HG03469 (cell line): ENCODE measurements around the gene IL20.

Experiments
- ATAC-seq: cut with Tn5 transposase; IDR thresholded peaks from one replicate; pipeline ENCODE4 v1.9.1; 2021; ENCODE audit warnings: mild to moderate bottlenecking, moderate library complexity, moderate number of reproducible peaks; ENCODE audit not compliant: unreplicated experiment

Gene IL20

DNA sequence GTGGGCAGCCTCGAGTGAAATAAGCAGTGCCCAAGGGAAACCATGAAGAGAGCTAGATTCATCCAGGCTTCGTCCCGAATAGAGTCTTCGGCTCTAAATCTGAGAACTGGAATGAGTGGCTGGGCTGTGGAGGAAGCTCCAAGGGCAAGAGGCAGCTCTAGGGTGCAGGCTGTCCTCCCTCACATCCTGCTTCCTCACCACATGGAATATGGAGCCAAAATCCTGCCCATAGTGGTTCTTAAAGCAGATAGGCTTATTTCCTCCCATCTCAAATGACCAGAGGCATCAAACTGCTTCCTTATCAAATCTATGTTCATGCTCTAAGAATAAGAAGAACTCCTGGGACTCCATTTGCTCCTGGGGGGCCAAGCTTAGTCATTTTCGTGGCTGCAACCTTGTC, 34.3 kb downstream of the IL20 start:
- ATAC-seq = no peak

DNA sequence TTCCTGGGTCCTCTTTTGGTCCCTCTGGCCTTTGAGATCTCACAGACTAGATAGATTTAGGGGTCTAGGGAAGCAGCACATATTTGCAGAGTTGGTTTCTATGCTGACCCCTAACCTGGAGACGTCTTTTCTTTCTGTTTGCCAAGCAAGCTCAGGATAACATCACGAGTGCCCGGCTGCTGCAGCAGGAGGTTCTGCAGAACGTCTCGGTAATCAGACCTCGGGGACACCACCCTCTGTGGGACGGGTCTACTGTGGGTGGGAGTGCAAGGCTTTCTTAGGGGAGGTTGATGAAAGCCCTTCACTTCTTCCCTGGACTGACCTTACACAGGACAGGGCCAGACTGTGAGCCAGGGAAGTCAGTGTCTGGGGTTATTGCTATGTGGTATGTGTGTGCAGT, 34.7 kb downstream of the IL20 start:
- ATAC-seq = no peak

DNA sequence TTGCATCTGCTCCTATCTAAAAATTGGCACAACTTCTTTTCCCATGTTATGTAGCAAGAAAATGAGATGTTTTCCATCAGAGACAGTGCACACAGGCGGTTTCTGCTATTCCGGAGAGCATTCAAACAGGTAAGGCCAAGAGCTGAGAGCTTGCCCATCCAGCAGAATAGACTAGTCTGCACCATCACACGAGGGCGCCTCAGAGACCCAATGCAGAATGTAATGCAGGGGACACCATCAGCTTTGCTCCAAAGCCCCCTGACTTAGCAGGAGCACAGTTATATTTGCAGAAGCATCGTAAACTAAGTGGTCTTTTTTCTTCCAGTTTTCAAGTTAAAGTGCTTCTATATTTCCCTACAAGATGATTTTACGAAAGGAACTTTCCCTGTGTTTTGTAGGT, 36.5 kb downstream of the IL20 start:
- no peak for ATAC-seq

DNA sequence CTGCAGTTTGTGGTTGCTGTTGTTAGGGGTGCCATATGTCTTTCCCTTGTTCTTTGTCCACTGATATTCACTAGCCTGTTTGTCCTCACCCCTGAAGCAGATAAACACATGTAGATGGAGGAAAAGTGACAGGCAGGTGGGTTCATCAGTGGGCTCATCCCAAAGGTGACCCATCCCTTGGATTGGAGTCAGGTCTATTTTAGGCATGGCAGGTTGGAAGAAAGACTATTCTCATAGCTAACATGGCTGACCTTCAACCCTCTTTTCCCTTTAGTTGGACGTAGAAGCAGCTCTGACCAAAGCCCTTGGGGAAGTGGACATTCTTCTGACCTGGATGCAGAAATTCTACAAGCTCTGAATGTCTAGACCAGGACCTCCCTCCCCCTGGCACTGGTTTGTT, 37.3 kb downstream of the IL20 start:
- no peak for ATAC-seq

DNA sequence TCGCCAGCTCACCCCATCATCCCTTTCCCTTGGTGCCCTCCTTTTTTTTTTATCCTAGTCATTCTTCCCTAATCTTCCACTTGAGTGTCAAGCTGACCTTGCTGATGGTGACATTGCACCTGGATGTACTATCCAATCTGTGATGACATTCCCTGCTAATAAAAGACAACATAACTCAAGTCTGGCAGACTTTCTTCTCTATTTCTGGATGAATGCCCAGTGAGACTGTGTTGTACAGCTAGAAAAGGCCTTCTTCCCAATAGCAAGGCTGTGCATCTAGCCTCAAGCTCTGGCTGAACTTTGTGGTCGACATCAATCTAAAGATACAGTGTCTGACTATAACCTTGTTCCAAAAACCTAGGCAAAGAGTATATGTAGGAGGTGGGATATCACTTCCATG, 38.3 kb downstream of the IL20 start:
- ATAC-seq = no peak

DNA sequence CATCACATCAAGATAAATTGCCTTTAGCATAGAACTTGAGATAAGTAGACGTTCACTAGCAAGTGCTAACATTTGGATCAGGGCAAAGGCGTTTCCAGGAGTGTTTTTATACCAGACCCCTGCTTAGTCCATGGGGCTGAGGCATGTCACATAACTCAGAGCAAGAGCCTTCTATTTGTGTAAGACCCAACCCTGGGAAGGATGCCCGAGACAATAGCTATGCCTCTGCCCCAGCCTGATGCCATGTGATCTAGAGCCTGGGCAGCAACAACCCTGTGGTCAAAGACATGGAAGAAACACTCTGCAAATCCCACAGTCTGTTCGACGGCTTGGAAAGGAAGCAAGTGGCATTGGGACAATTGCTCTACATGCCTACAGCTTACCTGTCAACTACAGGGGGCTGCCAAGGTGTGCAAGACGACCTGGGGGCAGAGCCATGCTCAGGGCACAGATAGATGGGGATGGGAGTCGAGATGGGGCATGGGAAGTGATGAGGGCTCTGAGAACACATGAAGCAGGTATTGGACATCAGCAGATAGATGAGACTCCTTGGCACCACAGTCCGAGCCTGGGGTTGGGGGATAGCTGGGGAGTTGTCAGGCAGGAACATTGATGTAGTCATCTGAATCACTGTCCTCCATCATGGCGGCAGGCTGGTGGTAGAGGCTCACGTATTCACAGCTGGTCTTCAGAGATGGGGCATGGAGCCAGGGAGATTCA, 39.2 kb downstream of the IL20 start:
- ATAC-seq = no peak

DNA sequence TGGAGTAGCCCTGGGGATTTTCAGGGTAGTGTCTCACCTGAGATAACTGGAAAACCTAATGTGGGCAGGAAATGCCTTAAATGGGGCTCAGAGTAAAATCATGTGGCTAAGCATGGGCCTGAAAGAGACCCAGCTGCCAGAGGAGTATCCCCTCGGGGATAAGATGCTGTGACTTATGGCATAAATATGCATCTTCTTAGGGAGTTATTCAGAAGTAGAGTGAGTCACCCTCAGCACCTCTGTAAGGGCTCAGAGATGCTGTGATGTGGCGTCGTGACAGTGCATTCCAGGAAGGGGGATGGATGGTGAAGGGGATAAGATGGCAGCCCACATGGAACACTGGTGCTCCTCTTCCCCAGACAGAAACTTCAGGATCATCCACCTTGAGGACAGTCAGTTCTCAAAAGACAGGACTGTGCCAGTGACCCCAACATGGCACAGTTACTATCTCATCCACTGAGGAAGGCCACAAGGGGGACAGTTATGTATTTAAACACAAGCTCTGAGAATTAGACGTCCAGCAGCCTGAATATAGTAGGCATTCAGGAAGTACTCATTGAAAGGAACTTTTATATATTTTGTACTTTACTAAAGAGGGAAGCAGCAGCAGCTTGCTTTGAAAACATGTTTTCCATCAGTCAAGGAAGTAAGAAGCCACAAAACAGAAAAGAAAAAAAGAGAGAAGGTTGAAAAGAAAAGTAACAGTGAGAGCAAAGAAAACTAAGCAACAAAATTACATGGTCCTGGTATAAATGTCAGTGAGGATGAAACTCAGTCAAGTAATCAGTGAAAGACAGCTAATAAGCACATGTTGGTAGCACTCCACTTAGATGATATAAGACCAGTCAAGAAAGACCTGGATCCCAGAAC, 40.1 kb downstream of the IL20 start:
- no peak for ATAC-seq

GRCh38 chr1:206907304-206907991, 42.0 kb downstream of the IL20 start:
- no peak for ATAC-seq

DNA sequence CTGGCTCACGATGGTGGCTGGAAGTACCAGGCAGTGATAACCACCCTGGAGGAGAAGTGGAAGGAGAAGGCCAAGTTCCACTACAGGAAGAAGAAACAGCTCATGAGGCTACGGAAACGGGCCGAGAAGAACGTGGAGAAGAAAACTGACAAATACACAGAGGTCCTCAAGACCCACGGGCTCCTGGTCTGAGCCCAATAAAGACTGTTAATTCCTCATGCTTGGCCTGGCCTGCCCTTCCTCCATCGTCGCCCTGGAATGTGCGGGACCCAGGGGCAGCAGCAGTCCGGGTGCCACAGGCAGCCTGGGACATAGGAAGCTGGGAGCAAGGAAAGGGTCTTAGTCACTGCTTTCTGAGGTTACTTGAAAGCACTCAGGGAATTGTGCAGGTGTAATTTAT, 42.6 kb downstream of the IL20 start:
- no peak for ATAC-seq

DNA sequence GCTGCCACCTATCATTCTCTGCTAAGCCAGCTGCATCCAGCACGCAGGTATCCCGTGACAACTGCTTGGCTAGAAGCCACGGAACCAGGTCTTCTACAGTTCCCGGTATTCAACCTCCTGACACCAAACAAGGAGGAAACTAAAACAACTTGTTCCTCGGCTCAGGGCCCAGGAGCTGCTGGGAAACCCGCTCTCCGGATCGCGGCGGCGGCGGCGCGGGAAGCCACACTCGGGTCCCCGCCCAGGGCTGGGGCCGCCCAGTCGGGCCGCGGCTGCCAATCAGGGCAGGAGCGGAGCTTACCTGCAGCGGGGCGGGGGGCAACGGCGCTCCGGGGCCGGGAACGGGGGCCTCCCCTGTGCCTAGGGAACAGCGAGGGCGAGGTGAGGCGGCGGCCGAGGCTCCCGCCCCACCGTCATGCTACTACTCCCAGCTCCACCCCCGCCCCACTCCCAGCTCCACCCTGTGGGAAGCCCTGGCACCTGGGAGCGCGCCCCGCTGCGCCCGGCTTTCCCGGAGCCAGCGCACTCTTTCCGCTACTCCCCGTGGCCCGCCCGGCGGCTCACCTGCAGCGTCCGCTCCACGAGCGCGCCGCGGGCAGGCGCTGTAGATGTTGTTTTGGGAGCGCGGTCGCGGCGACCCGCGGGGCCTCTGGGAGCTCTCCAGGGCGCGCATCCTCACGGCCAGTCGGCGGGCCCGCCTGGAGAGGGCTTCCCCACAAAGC, 43.9 kb downstream of the IL20 start:
- no peak for ATAC-seq

DNA sequence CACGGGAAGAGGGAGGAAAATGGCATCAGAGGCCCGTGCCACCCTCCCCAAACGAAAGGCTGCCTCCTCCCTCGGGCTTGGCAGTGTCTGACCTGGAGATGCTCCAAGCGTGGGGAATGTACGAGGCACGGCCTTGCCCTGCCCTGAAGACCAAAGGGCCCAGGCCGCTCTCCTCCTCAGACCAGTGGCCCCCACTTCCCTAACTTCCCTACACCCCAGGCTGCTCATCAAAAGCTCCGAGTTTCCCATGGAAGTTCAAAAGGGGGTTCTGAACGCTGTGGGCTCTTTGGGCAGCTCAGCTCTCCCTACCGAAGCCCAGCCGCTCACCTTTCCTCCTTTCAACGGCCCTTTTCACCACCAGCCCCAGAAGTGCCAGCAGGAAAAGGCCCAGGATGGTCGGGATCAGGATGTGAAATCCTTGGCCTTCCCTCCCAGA, 44.5 kb downstream of the IL20 start:
- ATAC-seq = no peak

DNA sequence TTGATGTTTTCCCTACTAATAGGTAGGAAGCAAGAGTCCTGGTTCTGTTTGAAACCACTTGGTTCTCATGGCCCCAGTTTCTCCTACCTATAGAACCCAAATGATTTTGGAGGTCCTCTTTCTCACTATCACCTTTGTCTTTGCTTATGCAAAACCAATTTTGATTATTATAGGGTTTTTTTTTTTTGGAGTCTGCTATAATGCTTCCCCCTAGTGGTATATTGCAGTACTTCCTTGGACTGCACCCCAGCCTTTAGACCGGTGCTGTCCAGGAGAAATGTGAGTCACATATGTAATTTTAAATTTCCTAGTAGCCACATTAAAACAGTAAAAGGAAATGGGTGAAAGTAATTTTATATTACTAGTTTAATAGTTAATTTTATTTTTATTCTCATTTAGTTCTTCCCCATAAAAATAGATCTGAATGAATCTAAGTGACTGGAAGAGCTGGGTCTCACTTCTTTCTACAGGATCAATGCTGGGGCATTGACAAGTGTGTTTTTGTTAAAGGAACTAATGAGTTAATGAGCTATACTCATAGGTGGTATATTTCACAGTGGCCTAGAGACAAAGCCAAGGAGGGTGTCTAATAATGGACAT, 45.7 kb downstream of the IL20 start:
- no peak for ATAC-seq

- no peak for ATAC-seq
Measured at GRCh38 chr1:206912445-206913095, 47.1 kb downstream of the IL20 start.

GRCh38 chr1:206913766-206914537, 48.5 kb downstream of the IL20 start:
- no peak for ATAC-seq

DNA sequence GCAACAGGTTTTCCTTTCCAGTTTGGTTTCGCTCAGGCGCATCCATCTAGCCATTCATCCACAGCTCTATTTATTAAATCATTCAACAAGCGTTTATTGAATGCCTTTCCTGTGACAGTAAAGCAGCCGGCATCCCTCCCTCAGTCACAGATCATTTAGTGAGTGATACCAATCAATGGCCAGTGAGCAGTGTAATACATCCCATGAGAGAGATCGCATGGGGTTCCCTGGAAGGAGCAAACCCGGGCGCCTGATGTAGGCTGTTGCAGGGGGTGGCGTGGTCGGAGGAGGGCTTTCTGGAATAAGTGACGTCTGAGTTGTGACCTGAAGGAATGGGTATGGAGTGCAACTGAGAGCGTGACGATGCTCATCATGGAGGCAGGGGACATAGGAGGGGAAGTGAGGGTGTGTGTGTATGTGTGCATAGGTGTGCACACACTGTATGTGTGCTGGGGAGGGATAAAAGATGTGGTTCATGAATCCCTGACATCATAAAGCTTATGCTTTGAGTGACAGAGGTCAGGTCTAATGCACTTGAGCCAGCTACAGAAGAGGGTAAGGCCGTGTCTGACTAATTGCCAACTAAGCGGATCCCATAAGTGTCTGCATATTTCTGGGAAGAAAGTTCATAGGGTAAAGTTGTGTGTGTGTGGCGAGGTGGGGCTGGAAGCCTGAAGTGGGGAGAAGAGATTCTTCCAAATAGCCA, 49.8 kb downstream of the IL20 start:
- no peak for ATAC-seq

- ATAC-seq = no peak
Measured at GRCh38 chr1:206916000-206916709, 50.7 kb downstream of the IL20 start.

GRCh38 chr1:206918076-206918475, 52.7 kb downstream of the IL20 start:
- ATAC-seq = no peak
